ENCODE results near the gene C8B.

C8B gene

GRCh38 chr1:56938646-56939045 lies 27.2 kb downstream of the C8B start:
- H3K27ac ChIP-seq (ENCODE audit: low read depth, low read length), result no peak overlapping the region
- H3K9me3 ChIP-seq (ENCODE audit: control insufficient read depth in 5 of 5, low read length in 5 of 5), result no peaks in the 10 kb centered on the region
- H3K9ac ChIP-seq (ENCODE audit: low read length in 5 of 5), result no peak overlapping the region
- no peak overlapping the region for H3K4me3 ChIP-seq (ENCODE audit: low read depth in 1 of 5, low read length in 5 of 5)
- peaks cover 0 to 3% (median 0%) of the 10 kb centered on the region in 5 donors for H3K27me3 ChIP-seq (ENCODE audit: control insufficient read depth in 5 of 5, insufficient read depth in 4 of 5, low read length in 5 of 5)
- H3K36me3 ChIP-seq (ENCODE audit: control insufficient read depth in 5 of 5, insufficient read depth in 5 of 5, low read length in 5 of 5), result no peaks in the 10 kb centered on the region
- peaks cover 0 to 8% (median 6%) of the 10 kb centered on the region in 5 donors for H3K4me1 ChIP-seq (ENCODE audit: control insufficient read depth in 5 of 5, insufficient read depth in 5 of 5, low read length in 5 of 5)

GRCh38 chr1:56934430-56935060 lies 31.3 kb downstream of the C8B start:
- H3K4me3 ChIP-seq (ENCODE audit: low read depth in 1 of 5, low read length in 5 of 5), result no peak overlapping the region
- peaks cover 0 to 8% (median 6%) of the 10 kb centered on the region in 5 donors for H3K4me1 ChIP-seq (ENCODE audit: control insufficient read depth in 5 of 5, insufficient read depth in 5 of 5, low read length in 5 of 5)
- no peak overlapping the region for H3K9ac ChIP-seq (ENCODE audit: low read length in 5 of 5)
- H3K27me3 ChIP-seq (ENCODE audit: control insufficient read depth in 5 of 5, insufficient read depth in 4 of 5, low read length in 5 of 5), result peaks cover 0 to 3% (median 0%) of the 10 kb centered on the region in 5 donors
- no peaks in the 10 kb centered on the region for H3K9me3 ChIP-seq (ENCODE audit: control insufficient read depth in 5 of 5, low read length in 5 of 5)
- no peak overlapping the region for H3K27ac ChIP-seq (ENCODE audit: low read depth, low read length)
- H3K36me3 ChIP-seq (ENCODE audit: control insufficient read depth in 5 of 5, insufficient read depth in 5 of 5, low read length in 5 of 5), result no peaks in the 10 kb centered on the region

- Histone ChIP-seq H3K4me1 (ENCODE audit: control insufficient read depth in 5 of 5, insufficient read depth in 5 of 5, low read length in 5 of 5) (peaks cover 0 to 8% (median 6%) of the 10 kb centered on the region in 5 donors), H3K9ac (ENCODE audit: low read length in 5 of 5) (no peak overlapping the region), H3K36me3 (ENCODE audit: control insufficient read depth in 5 of 5, insufficient read depth in 5 of 5, low read length in 5 of 5) (no peaks in the 10 kb centered on the region), H3K27ac (ENCODE audit: low read depth, low read length) (no peak overlapping the region), H3K9me3 (ENCODE audit: control insufficient read depth in 5 of 5, low read length in 5 of 5) (no peaks in the 10 kb centered on the region), H3K4me3 (ENCODE audit: low read depth in 1 of 5, low read length in 5 of 5) (no peak overlapping the region), H3K27me3 (ENCODE audit: control insufficient read depth in 5 of 5, insufficient read depth in 4 of 5, low read length in 5 of 5) (no peaks in the 10 kb centered on the region)
Measured at GRCh38 chr1:56933606-56934005, 32.2 kb downstream of the C8B start.

GRCh38 chr1:56933161-56933560 lies 32.7 kb downstream of the C8B start:
- Histone ChIP-seq H3K36me3 (ENCODE audit: control insufficient read depth in 5 of 5, insufficient read depth in 5 of 5, low read length in 5 of 5) (no peaks in the 10 kb centered on the region), H3K4me3 (ENCODE audit: low read depth in 1 of 5, low read length in 5 of 5) (no peak overlapping the region), H3K27me3 (ENCODE audit: control insufficient read depth in 5 of 5, insufficient read depth in 4 of 5, low read length in 5 of 5) (no peaks in the 10 kb centered on the region), H3K9ac (ENCODE audit: low read length in 5 of 5) (no peak overlapping the region), H3K27ac (ENCODE audit: low read depth, low read length) (no peak overlapping the region), H3K9me3 (ENCODE audit: control insufficient read depth in 5 of 5, low read length in 5 of 5) (no peaks in the 10 kb centered on the region), H3K4me1 (ENCODE audit: control insufficient read depth in 5 of 5, insufficient read depth in 5 of 5, low read length in 5 of 5) (peaks cover 0 to 8% (median 6%) of the 10 kb centered on the region in 5 donors)

DNA sequence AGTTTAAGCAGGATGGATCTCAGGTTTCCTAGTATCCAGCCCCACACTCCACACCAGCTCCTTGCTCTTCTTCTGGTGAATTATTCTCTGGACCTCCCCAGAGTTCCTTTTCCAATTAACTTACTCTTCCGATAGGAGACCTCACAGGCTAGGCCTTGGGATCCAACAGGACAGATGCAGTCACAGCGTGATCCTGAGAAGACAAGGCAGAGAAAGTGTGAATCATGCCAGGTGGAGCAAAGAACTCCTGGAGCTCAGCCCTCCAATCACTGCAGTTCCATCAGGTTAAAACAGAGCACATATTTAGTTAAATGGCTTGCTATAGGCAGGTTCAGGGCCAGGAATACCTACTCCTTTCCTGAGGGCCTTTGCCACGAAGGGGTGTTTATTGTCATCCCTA lies 34.1 kb downstream of the C8B start:
- H3K4me3 ChIP-seq (ENCODE audit: low read depth in 1 of 5, low read length in 5 of 5), result no peak overlapping the region
- H3K9ac ChIP-seq (ENCODE audit: low read length in 5 of 5), result no peak overlapping the region
- H3K4me1 ChIP-seq (ENCODE audit: control insufficient read depth in 5 of 5, insufficient read depth in 5 of 5, low read length in 5 of 5), result peaks cover 0 to 8% (median 6%) of the 10 kb centered on the region in 5 donors
- H3K36me3 ChIP-seq (ENCODE audit: control insufficient read depth in 5 of 5, insufficient read depth in 5 of 5, low read length in 5 of 5), result no peaks in the 10 kb centered on the region
- H3K27ac ChIP-seq (ENCODE audit: low read depth, low read length), result no peak overlapping the region
- no peaks in the 10 kb centered on the region for H3K9me3 ChIP-seq (ENCODE audit: control insufficient read depth in 5 of 5, low read length in 5 of 5)
- no peaks in the 10 kb centered on the region for H3K27me3 ChIP-seq (ENCODE audit: control insufficient read depth in 5 of 5, insufficient read depth in 4 of 5, low read length in 5 of 5)

- Histone ChIP-seq H3K9ac (ENCODE audit: low read length in 5 of 5) (no peak overlapping the region), H3K9me3 (ENCODE audit: control insufficient read depth in 5 of 5, low read length in 5 of 5) (no peaks in the 10 kb centered on the region), H3K4me3 (ENCODE audit: low read depth in 1 of 5, low read length in 5 of 5) (no peak overlapping the region), H3K36me3 (ENCODE audit: control insufficient read depth in 5 of 5, insufficient read depth in 5 of 5, low read length in 5 of 5) (no peaks in the 10 kb centered on the region), H3K27ac (ENCODE audit: low read depth, low read length) (no peak overlapping the region), H3K27me3 (ENCODE audit: control insufficient read depth in 5 of 5, insufficient read depth in 4 of 5, low read length in 5 of 5) (no peaks in the 10 kb centered on the region), H3K4me1 (ENCODE audit: control insufficient read depth in 5 of 5, insufficient read depth in 5 of 5, low read length in 5 of 5) (peaks cover 0 to 8% (median 6%) of the 10 kb centered on the region in 5 donors)
Measured at GRCh38 chr1:56931211-56931610, 34.6 kb downstream of the C8B start.

GRCh38 chr1:56929492-56929891 lies 36.3 kb downstream of the C8B start:
- H3K4me1 ChIP-seq (ENCODE audit: control insufficient read depth in 5 of 5, insufficient read depth in 5 of 5, low read length in 5 of 5), result peaks cover 0 to 3% (median 3%) of the 10 kb centered on the region in 5 donors

DNA sequence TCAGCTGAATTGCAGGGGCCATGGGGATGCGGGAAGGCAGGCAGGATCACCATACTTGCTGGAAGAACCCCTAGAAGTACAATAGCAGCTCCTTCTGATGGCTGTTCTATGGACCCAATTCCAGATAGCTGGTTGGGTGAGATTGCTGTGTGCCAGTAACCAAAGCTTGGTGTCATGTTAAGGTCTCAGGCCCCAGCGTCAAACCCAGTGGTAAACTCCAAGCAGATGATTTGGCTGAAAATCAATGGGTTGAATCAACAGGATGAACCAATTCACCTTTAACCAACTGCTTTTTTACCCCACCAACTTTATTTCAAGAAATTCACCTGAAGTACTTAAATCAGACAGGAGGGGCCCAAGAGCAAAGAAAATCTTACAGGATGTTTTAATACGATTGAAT lies 37.8 kb downstream of the C8B start:
- H3K27me3 ChIP-seq (ENCODE audit: control insufficient read depth in 5 of 5, insufficient read depth in 4 of 5, low read length in 5 of 5), result no peaks in the 10 kb centered on the region

More at GRCh38 chr1:56929492-56929891, 36.3 kb downstream of the C8B start:
- Histone ChIP-seq H3K9ac (ENCODE audit: low read length in 5 of 5) (no peak overlapping the region), H3K27me3 (ENCODE audit: control insufficient read depth in 5 of 5, insufficient read depth in 4 of 5, low read length in 5 of 5) (no peaks in the 10 kb centered on the region), H3K27ac (ENCODE audit: low read depth, low read length) (no peak overlapping the region), H3K9me3 (ENCODE audit: control insufficient read depth in 5 of 5, low read length in 5 of 5) (no peaks in the 10 kb centered on the region), H3K4me3 (ENCODE audit: low read depth in 1 of 5, low read length in 5 of 5) (no peak overlapping the region), H3K36me3 (ENCODE audit: control insufficient read depth in 5 of 5, insufficient read depth in 5 of 5, low read length in 5 of 5) (no peaks in the 10 kb centered on the region)

DNA sequence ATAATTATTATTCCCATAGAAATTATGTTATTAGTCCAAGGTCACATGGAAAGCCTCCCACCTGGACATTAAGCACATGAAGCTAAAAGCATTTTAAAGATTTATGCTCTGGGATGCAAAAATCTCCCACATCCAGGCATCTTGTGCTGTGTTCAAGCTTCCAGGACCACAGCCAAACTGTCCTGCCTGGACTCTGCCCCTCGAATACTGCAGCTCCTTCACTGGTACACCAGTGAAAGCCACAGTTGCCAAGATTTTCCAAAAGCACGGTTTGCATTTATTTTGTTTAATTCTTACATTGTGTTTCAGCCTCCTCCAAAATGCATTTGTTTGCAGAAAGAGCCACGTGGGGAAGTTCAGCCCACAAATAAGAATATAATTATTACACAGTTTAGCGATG lies 38.6 kb downstream of the C8B start:
- Histone ChIP-seq H3K9me3 (ENCODE audit: control insufficient read depth in 5 of 5, low read length in 5 of 5) (no peaks in the 10 kb centered on the region), H3K9ac (ENCODE audit: low read length in 5 of 5) (no peak overlapping the region), H3K27me3 (ENCODE audit: control insufficient read depth in 5 of 5, insufficient read depth in 4 of 5, low read length in 5 of 5) (no peaks in the 10 kb centered on the region), H3K36me3 (ENCODE audit: control insufficient read depth in 5 of 5, insufficient read depth in 5 of 5, low read length in 5 of 5) (no peaks in the 10 kb centered on the region), H3K4me3 (ENCODE audit: low read depth in 1 of 5, low read length in 5 of 5) (no peak overlapping the region), H3K27ac (ENCODE audit: low read depth, low read length) (no peak overlapping the region), H3K4me1 (ENCODE audit: control insufficient read depth in 5 of 5, insufficient read depth in 5 of 5, low read length in 5 of 5) (no peaks in the 10 kb centered on the region)

More for the DNA sequence above, 37.8 kb downstream of the C8B start:
- no peak overlapping the region for H3K27ac ChIP-seq (ENCODE audit: low read depth, low read length)
- H3K4me3 ChIP-seq (ENCODE audit: low read depth in 1 of 5, low read length in 5 of 5), result no peak overlapping the region
- H3K4me1 ChIP-seq (ENCODE audit: control insufficient read depth in 5 of 5, insufficient read depth in 5 of 5, low read length in 5 of 5), result no peaks in the 10 kb centered on the region
- H3K9me3 ChIP-seq (ENCODE audit: control insufficient read depth in 5 of 5, low read length in 5 of 5), result no peaks in the 10 kb centered on the region
- no peaks in the 10 kb centered on the region for H3K36me3 ChIP-seq (ENCODE audit: control insufficient read depth in 5 of 5, insufficient read depth in 5 of 5, low read length in 5 of 5)
- H3K9ac ChIP-seq (ENCODE audit: low read length in 5 of 5), result no peak overlapping the region

DNA sequence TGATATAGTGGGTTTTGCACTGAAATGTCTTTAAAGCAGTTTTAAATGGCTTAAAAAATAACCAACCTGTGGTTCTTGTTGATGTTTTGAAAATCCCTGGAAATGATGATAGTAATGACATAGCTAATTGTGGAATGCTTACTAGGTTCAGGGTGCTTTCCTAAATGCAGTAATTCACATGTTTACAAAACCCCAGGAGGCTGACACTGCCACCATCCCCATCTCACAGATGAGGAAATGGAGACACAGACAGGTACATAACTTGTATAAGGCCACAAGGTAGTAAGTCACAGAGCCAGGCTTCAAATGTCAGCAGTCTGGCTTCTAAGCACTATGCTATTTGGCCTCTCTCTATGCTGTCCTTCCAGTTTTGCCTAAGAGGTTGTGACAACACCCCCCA lies 40.6 kb downstream of the C8B start:
- no peak overlapping the region for H3K27ac ChIP-seq (ENCODE audit: low read depth, low read length)
- H3K4me1 ChIP-seq (ENCODE audit: control insufficient read depth in 5 of 5, insufficient read depth in 5 of 5, low read length in 5 of 5), result peaks cover 0 to 9% (median 6%) of the 10 kb centered on the region in 5 donors
- no peaks in the 10 kb centered on the region for H3K27me3 ChIP-seq (ENCODE audit: control insufficient read depth in 5 of 5, insufficient read depth in 4 of 5, low read length in 5 of 5)
- H3K4me3 ChIP-seq (ENCODE audit: low read depth in 1 of 5, low read length in 5 of 5), result no peak overlapping the region
- H3K9ac ChIP-seq (ENCODE audit: low read length in 5 of 5), result no peak overlapping the region
- H3K9me3 ChIP-seq (ENCODE audit: control insufficient read depth in 5 of 5, low read length in 5 of 5), result no peaks in the 10 kb centered on the region
- no peaks in the 10 kb centered on the region for H3K36me3 ChIP-seq (ENCODE audit: control insufficient read depth in 5 of 5, insufficient read depth in 5 of 5, low read length in 5 of 5)
